Immature natural killer cell (primary cell): Measurements from ENCODE around the gene UTRN. TPM values are rescaled to one million over a fixed set of nuclear protein-coding genes. Genes with fewer than 3 reads are reported as not detected.

ENCODE experiments used
- DNase-seq, 3 donors: peaks; one replicate each; pipeline ENCODE4 v3.0.0; 2022; ENCODE audit warnings: mixed read lengths in 1 of 3
- H3K27ac Mint-ChIP-seq, 6 donors: one replicate each; pipeline ENCODE4 v1.8.0; 2020; ENCODE audit warnings: mixed read lengths in 6 of 6, mild to moderate bottlenecking in 5 of 6, inconsistent platforms in 4 of 6, moderate library complexity in 3 of 6
- H3K27me3 Mint-ChIP-seq, 3 donors: one replicate each; pipeline ENCODE4 v1.8.0; 2020 to 2021; ENCODE audit warnings: low read depth in 3 of 3, mild to moderate bottlenecking in 3 of 3, mixed read lengths in 3 of 3, moderate library complexity in 3 of 3, inconsistent platforms in 1 of 3
- H3K36me3 Mint-ChIP-seq, 3 donors: one replicate each; pipeline ENCODE4 v1.8.0; 2020; ENCODE audit warnings: mixed read lengths in 3 of 3, inconsistent platforms in 2 of 3, mild to moderate bottlenecking in 2 of 3
- H3K4me1 Mint-ChIP-seq, 2 donors: one replicate each; pipeline ENCODE4 v1.8.0; 2020; ENCODE audit warnings: inconsistent platforms in 2 of 2, mild to moderate bottlenecking in 2 of 2, mixed read lengths in 2 of 2, moderate library complexity in 1 of 2
- H3K4me3 Mint-ChIP-seq, 5 donors: one replicate each; pipeline ENCODE4 v1.8.0; 2020; ENCODE audit warnings: mild to moderate bottlenecking in 5 of 5, mixed read lengths in 5 of 5, inconsistent platforms in 3 of 5, moderate library complexity in 3 of 5
- H3K9me3 Mint-ChIP-seq, 6 donors: one replicate each; pipeline ENCODE4 v1.8.0; 2020; ENCODE audit warnings: mild to moderate bottlenecking in 6 of 6, mixed read lengths in 6 of 6, inconsistent platforms in 4 of 6, moderate library complexity in 3 of 6
- polyA plus RNA-seq, 3 donors: library from polyadenylated mRNA; unstranded; fragments of 300-500 nt; fragmentation: Illumina TruSeq; gene quantifications; one replicate each; pipeline ENCODE4 v1.2.3, GENCODE V29; 2021

Gene UTRN
- polyA plus RNA-seq, 3 donors from 2014 or later = 40.5 to 261 (median 67.6) TPM

- Mint-ChIP-seq H3K27me3 (peaks cover 5 to 12% (median 12%) of the 10 kb centered on the region in 3 donors), H3K9me3 (no peaks in the 10 kb centered on the region), H3K4me3 (peak overlapping the region; percentile 88 to 94 (median 88)), H3K4me1 (peaks cover 80 to 89% of the 10 kb centered on the region in 2 donors), H3K27ac (peak overlapping the region; percentile 93 to 99 (median 96)), H3K36me3 (peaks cover 16 to 25% (median 22%) of the 10 kb centered on the region in 3 donors)
- peak; percentile 79 to 83 (median 83) for DNase-seq
These were observed 20.9 kb downstream of the UTRN start for GRCh38 chr6:144305985-144306384.

DNA sequence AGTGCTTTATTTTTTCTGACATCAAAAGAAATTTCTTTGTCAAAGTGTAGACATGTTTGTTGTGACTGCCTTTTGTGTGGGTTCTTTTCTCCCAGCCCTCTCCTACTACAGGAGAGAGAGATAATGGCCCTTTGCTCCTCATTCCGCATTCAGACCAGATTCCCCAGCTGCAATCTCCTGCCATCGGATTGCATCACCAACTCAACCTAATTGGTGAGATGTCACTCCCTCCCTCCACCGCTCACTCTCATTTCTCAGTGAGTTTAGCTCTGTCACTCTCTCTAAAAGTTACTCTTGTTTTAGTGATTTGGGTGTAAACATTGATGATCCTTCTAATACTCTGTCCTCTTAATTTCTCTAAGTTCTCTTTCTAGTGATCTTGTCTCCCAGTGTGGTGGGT lies 22.7 kb downstream of the UTRN start:
- Mint-ChIP-seq H3K36me3 (peaks cover 13 to 30% (median 27%) of the 10 kb centered on the region in 3 donors), H3K4me3 (peak overlapping the region in 3 of 5 donors; percentile 3 to 52 (median 48)), H3K27ac (peak overlapping the region; percentile 58 to 82 (median 75)), H3K9me3 (no peaks in the 10 kb centered on the region), H3K27me3 (peaks cover 5 to 12% (median 12%) of the 10 kb centered on the region in 3 donors), H3K4me1 (peaks cover 69 to 91% of the 10 kb centered on the region in 2 donors)
- DNase-seq = no peak

DNA sequence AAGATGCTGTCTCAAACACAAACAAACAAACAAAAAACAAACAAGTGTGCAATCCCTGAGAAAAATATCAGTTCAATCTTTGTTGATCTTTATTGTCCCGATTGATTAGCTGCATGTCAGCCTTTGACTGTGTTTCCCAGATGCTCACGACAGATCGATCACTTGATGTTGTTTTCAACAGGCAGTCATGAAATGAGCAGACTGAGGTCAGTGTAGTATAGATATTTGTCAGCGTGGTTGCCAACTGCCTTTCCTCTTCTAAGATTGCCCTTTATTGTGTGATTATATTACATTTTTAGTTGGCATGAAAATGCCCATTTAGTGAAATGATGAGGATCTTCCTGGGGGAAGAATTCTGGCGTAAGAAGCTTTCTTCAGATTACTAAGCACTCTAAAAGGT lies 25.6 kb downstream of the UTRN start:
- no peak for DNase-seq
- Mint-ChIP-seq H3K36me3 (peaks cover 13 to 31% (median 30%) of the 10 kb centered on the region in 3 donors), H3K27me3 (peaks cover 3 to 6% (median 4%) of the 10 kb centered on the region in 3 donors), H3K4me1 (peaks cover 59 to 89% of the 10 kb centered on the region in 2 donors), H3K27ac (peak overlapping the region in 2 of 6 donors; percentile 67 to 84), H3K4me3 (peak overlapping the region in 1 of 5 donors; percentile 87), H3K9me3 (no peaks in the 10 kb centered on the region)

GRCh38 chr6:144311361-144311760 lies 26.2 kb downstream of the UTRN start:
- H3K27ac Mint-ChIP-seq = peak overlapping the region in 1 of 6 donors; percentile 84
- peaks cover 13 to 28% (median 26%) of the 10 kb centered on the region in 3 donors for H3K36me3 Mint-ChIP-seq

DNA sequence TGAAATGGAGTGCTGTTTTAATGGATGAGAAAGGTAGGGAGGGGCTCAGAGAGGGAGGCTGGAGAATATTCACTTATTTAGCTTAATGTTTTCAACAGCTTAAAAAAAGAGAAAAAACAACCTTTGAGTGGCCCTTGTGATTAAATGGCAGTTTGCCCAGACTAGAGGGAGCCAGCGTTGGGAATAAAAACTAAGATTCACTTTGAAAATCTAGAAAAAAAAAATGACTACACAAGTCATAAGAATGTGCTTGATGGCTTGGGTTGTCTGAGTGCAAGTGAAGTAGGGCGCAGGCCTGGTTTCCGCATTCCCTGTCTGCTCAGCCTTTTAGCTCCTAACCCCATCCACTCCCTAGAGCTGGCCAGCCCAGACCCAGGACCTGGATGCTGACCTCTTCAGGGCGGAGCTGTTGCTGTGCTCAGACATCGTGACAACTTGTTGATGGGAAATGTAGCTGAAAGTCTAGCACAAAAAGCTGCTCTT lies 28.9 kb downstream of the UTRN start:
- Mint-ChIP-seq H3K36me3 (peaks cover 8 to 21% (median 20%) of the 10 kb centered on the region in 3 donors), H3K27me3 (no peaks in the 10 kb centered on the region), H3K4me3 (no peak overlapping the region), H3K27ac (peak overlapping the region in 2 of 6 donors; percentile 16 to 36), H3K4me1 (peaks cover 48 to 79% of the 10 kb centered on the region in 2 donors), H3K9me3 (no peaks in the 10 kb centered on the region)
- no peak for DNase-seq

More at GRCh38 chr6:144311361-144311760, 26.2 kb downstream of the UTRN start:
- H3K27me3 Mint-ChIP-seq = no peaks in the 10 kb centered on the region
- DNase-seq = no peak
- H3K9me3 Mint-ChIP-seq = no peaks in the 10 kb centered on the region
- H3K4me3 Mint-ChIP-seq = peak overlapping the region in 1 of 5 donors; percentile 87
- peaks cover 59 to 89% of the 10 kb centered on the region in 2 donors for H3K4me1 Mint-ChIP-seq

DNA sequence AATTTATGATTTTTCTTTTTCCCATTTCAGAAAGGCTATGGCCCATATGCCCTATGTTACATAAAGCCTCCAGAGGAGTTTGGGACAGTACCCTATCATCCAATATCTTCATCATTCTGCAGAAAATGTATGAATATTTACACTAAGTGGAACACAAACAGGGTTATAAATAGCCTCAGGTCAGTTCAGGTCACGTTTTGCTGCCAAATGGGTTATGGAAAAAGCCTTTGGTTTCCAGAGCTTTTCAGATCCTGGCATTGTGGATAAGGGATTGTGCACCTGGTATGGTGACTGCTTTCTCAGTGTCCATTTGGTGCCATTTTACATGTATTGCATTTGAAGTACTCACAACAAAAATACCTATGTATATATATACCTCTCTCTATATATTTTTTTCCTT lies 29.4 kb downstream of the UTRN start:
- Mint-ChIP-seq H3K4me1 (peaks cover 48 to 79% of the 10 kb centered on the region in 2 donors), H3K27me3 (no peaks in the 10 kb centered on the region), H3K9me3 (no peaks in the 10 kb centered on the region), H3K27ac (no peak overlapping the region), H3K36me3 (peaks cover 3 to 16% (median 15%) of the 10 kb centered on the region in 3 donors), H3K4me3 (no peak overlapping the region)
- no peak for DNase-seq

GRCh38 chr6:144315226-144315980 lies 30.3 kb downstream of the UTRN start:
- peak overlapping the region in 2 of 5 donors; percentile 19 to 36 for H3K4me3 Mint-ChIP-seq
- peaks cover 49 to 78% of the 10 kb centered on the region in 2 donors for H3K4me1 Mint-ChIP-seq
- DNase-seq = no peak
- peak overlapping the region; percentile 47 to 90 (median 74) for H3K27ac Mint-ChIP-seq
- H3K36me3 Mint-ChIP-seq = peaks cover 0 to 11% (median 10%) of the 10 kb centered on the region in 3 donors
- no peaks in the 10 kb centered on the region for H3K9me3 Mint-ChIP-seq
- H3K27me3 Mint-ChIP-seq = no peaks in the 10 kb centered on the region

- H3K4me1 Mint-ChIP-seq = peaks cover 57 to 80% of the 10 kb centered on the region in 2 donors
- H3K27ac Mint-ChIP-seq = peak overlapping the region; percentile 12 to 90 (median 67)
- peaks cover 0 to 6% (median 5%) of the 10 kb centered on the region in 3 donors for H3K36me3 Mint-ChIP-seq
- no peak overlapping the region for H3K4me3 Mint-ChIP-seq
- no peak for DNase-seq
- H3K9me3 Mint-ChIP-seq = no peaks in the 10 kb centered on the region
- no peaks in the 10 kb centered on the region for H3K27me3 Mint-ChIP-seq
These were observed 31.1 kb downstream of the UTRN start for GRCh38 chr6:144315981-144316861.

DNA sequence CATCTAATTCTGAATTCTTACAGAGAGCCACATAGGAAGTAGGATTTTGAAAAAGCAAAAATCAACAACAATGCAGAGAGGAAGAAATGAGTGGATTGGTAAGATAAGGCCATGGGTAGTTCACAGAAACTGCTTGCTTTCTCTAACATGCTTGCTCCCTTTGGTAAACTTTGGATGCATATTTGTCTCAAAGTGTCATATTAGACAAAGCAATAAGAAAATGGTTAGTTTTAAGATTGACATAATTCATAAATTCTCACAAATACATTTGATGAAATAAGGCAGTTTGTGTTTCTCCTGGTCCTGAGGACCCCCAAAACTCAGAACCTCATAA lies 31.7 kb downstream of the UTRN start:
- Mint-ChIP-seq H3K36me3 (peaks cover 0 to 5% (median 5%) of the 10 kb centered on the region in 3 donors), H3K27ac (peak overlapping the region; percentile 9 to 67 (median 56)), H3K4me3 (no peak overlapping the region), H3K9me3 (no peaks in the 10 kb centered on the region), H3K4me1 (peaks cover 57 to 75% of the 10 kb centered on the region in 2 donors), H3K27me3 (no peaks in the 10 kb centered on the region)
- no peak for DNase-seq

DNA sequence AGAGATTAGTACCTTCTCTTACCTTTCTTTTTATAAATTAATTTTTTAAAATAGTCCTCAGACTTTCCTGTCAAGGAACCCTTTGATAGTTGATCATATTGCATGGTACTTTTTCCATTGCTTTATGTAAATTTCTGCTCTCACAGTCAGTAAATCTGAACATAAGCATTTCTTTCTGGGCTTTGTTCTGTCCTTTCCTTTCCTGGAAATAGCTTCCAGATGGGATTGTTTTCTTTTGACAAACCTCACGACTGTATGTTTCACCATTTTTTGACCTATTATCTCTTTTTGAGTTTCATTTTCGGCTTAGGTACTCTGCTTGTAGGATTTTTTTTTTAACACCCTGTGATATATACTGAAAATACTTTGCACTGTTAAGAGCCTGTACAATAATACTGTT lies 32.6 kb downstream of the UTRN start:
- Mint-ChIP-seq H3K36me3 (peaks cover 0 to 4% (median 3%) of the 10 kb centered on the region in 3 donors), H3K27me3 (no peaks in the 10 kb centered on the region), H3K27ac (peak overlapping the region in 5 of 6 donors; percentile 62 to 89 (median 80)), H3K9me3 (no peaks in the 10 kb centered on the region), H3K4me1 (peaks cover 57 to 71% of the 10 kb centered on the region in 2 donors), H3K4me3 (peak overlapping the region in 2 of 5 donors; percentile 33 to 53)
- no peak for DNase-seq

DNA sequence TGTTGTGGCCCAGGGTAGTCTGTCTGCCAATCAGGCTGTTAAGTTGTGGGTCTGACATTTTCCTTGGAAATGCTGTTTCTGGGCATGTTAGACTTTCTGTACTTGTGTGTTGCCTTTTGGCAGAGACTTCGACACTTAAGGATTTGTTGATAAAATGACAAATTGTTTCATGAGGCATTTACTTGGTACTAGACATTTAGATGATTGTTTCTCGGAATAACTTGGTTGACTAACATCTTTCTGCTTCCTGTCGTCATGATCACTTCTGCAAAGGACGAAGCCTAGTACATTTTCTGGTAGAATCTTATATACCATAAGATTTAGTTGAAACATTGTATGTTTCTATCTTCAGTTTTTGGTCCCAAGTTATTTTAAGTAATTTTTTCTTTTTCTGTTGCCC lies 34.1 kb downstream of the UTRN start:
- Mint-ChIP-seq H3K36me3 (no peaks in the 10 kb centered on the region), H3K4me1 (peaks cover 56 to 70% of the 10 kb centered on the region in 2 donors), H3K27ac (peak overlapping the region in 5 of 6 donors; percentile 40 to 56 (median 53)), H3K4me3 (no peak overlapping the region), H3K9me3 (no peaks in the 10 kb centered on the region), H3K27me3 (no peaks in the 10 kb centered on the region)
- no peak for DNase-seq

DNA sequence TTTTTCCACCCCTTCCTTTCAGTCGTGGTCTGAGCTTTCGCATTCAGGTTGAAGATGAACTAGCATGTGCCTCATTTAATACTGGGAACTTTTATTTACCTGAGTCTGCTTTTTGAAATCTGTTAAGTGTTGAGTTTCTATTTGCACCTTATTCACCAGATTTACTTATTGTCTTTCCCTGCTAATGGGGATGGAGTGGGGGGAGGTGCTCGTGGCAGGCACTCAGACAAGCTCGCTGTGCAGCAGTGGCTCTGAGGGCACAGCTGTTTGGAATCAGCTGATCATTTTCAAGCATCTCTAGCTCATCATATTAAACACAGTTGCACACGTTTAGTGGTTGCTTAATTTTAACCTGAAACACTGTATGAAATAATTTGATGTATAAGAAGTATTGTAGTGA lies 35.6 kb downstream of the UTRN start:
- no peak for DNase-seq
- Mint-ChIP-seq H3K4me1 (peaks cover 48 to 69% of the 10 kb centered on the region in 2 donors), H3K4me3 (peak overlapping the region in 1 of 5 donors; percentile 30), H3K9me3 (no peaks in the 10 kb centered on the region), H3K36me3 (no peaks in the 10 kb centered on the region), H3K27me3 (no peaks in the 10 kb centered on the region), H3K27ac (peak overlapping the region in 4 of 6 donors; percentile 17 to 65 (median 54))

GRCh38 chr6:144321839-144322591 lies 36.9 kb downstream of the UTRN start:
- H3K27ac Mint-ChIP-seq = no peak overlapping the region
- no peaks in the 10 kb centered on the region for H3K9me3 Mint-ChIP-seq
- no peak for DNase-seq
- H3K36me3 Mint-ChIP-seq = no peaks in the 10 kb centered on the region
- H3K4me3 Mint-ChIP-seq = no peak overlapping the region
- no peaks in the 10 kb centered on the region for H3K27me3 Mint-ChIP-seq
- H3K4me1 Mint-ChIP-seq = peaks cover 39 to 61% of the 10 kb centered on the region in 2 donors
